Aorta (tissue), 5 donors: ENCODE measurements around the gene AKAP12. TPM values are rescaled to one million over a fixed set of nuclear protein-coding genes. Genes with fewer than 3 reads are reported as not detected.
"Not testable (repeated sequence)": the region's sequence is repeated elsewhere in the genome, so short reads cannot be mapped to it uniquely, and the experiment has no call there.

ENCODE experiments used
- ATAC-seq: fragments of 200-7000 bp; cut with Tn5 transposase; one replicate; pipeline ENCODE4 v1.9.1; 2022; ENCODE audit warnings: moderate library complexity; ENCODE audit not compliant: low FRiP score
- DNase-seq, 2 donors: peaks; one replicate each; pipeline ENCODE4 v3.0.0-alpha.2; 2020
- H3K27ac ChIP-seq, 2 donors: one replicate each; pipeline ENCODE4 v1.5.1; 2013; ENCODE audit warnings: low read length in 2 of 2, mild to moderate bottlenecking in 2 of 2, moderate library complexity in 2 of 2, control low read depth in 1 of 2, inconsistent platforms in 1 of 2, low read depth in 1 of 2
- H3K27me3 ChIP-seq, 2 donors: one replicate each; pipeline ENCODE4 v1.6.1; 2013; ENCODE audit warnings: control low read depth in 1 of 2, low read length in 1 of 2, mild to moderate bottlenecking in 1 of 2, moderate library complexity in 1 of 2; ENCODE audit not compliant: insufficient read depth in 2 of 2, control insufficient read depth in 1 of 2
- H3K36me3 ChIP-seq, 2 donors: one replicate each; pipeline ENCODE4 v1.6.1; 2013; ENCODE audit warnings: control low read depth in 1 of 2, low read length in 1 of 2, mild to moderate bottlenecking in 1 of 2; ENCODE audit not compliant: insufficient read depth in 2 of 2, control insufficient read depth in 1 of 2
- H3K4me1 ChIP-seq, 2 donors: one replicate each; pipeline ENCODE4 v1.6.1; 2013; ENCODE audit warnings: low read length in 2 of 2, control low read depth in 1 of 2, mild to moderate bottlenecking in 1 of 2, moderate library complexity in 1 of 2; ENCODE audit not compliant: insufficient read depth in 2 of 2, control insufficient read depth in 1 of 2
- H3K4me3 ChIP-seq, 2 donors: one replicate each; pipeline ENCODE4 v1.5.1; 2013; ENCODE audit warnings: low read length in 2 of 2, control low read depth in 1 of 2, mild to moderate bottlenecking in 1 of 2
- H3K9me3 ChIP-seq: one replicate; pipeline ENCODE4 v1.6.1; 2013; ENCODE audit warnings: mild to moderate bottlenecking, low read length; ENCODE audit not compliant: control insufficient read depth
- WGBS, 2 donors: extraction: QIAGEN DNeasy Blood & Tissue Kit; methylation state at CpG; one replicate each; pipeline ENCODE4 v1.1.7; 2013; 5-methylcytosine and 5-hydroxymethylcytosine counted together
- intact Hi-C, 2 donors: fragments of 100-400 bp; cut with DNase I; formaldehyde crosslinking; loops; one replicate each; pipeline versions ENCODE4 v1.14.2 to v1.15.0; 2022
- polyA plus RNA-seq, 2 donors: library from polyadenylated mRNA; stranded (reverse); fragments of 200-250 nt; gene quantifications; one replicate each; pipeline ENCODE4 v1.2.3, GENCODE V29; 2013
- total RNA-seq, 2 donors: library from RNA; stranded (reverse); fragmentation: NEBNext Ultra II Directional; extraction: Animal tissue kit (Norgen Biotek cat#: 25700); gene quantifications; one replicate each; pipeline ENCODE4 v1.2.1, GENCODE V29; 2021
- donor health status: healthy with polysubstance abuse.
- donor health status: Bipolar disorder and iron deficiency.
- donor health status: DM: no; HTN: no; CAD: no.
- donor health status: DM: no; HTN: no; CAD: no.
- donor health status: DM: yes; HTN: yes; CAD: no.

Gene AKAP12
- total and polyA plus RNA-seq, 4 donors, result 19.2 to 101 (median 73.5) TPM

DNA sequence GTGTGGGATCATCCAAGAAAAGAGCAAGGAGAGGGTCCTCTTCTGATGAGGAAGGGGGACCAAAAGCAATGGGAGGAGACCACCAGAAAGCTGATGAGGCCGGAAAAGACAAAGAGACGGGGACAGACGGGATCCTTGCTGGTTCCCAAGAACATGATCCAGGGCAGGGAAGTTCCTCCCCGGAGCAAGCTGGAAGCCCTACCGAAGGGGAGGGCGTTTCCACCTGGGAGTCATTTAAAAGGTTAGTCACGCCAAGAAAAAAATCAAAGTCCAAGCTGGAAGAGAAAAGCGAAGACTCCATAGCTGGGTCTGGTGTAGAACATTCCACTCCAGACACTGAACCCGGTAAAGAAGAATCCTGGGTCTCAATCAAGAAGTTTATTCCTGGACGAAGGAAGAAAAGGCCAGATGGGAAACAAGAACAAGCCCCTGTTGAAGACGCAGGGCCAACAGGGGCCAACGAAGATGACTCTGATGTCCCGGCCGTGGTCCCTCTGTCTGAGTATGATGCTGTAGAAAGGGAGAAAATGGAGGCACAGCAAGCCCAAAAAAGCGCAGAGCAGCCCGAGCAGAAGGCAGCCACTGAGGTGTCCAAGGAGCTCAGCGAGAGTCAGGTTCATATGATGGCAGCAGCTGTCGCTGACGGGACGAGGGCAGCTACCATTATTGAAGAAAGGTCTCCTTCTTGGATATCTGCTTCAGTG lies 110.8 kb downstream of the AKAP12 start:
- no peaks in the 10 kb centered on the region for H3K9me3 ChIP-seq
- no peak for ATAC-seq
- no peak for DNase-seq
- H3K4me3 ChIP-seq, result no peak overlapping the region
- no peaks in the 10 kb centered on the region for H3K4me1 ChIP-seq
- no peak overlapping the region for H3K27ac ChIP-seq
- WGBS, 2 donors, result 96% methylated on average over 20 of the region's 20 CpGs
- peaks cover 0 to 3% of the 10 kb centered on the region in 2 donors for H3K36me3 ChIP-seq
- H3K27me3 ChIP-seq, result no peaks in the 10 kb centered on the region
- intact Hi-C loops, result no loop called here

DNA sequence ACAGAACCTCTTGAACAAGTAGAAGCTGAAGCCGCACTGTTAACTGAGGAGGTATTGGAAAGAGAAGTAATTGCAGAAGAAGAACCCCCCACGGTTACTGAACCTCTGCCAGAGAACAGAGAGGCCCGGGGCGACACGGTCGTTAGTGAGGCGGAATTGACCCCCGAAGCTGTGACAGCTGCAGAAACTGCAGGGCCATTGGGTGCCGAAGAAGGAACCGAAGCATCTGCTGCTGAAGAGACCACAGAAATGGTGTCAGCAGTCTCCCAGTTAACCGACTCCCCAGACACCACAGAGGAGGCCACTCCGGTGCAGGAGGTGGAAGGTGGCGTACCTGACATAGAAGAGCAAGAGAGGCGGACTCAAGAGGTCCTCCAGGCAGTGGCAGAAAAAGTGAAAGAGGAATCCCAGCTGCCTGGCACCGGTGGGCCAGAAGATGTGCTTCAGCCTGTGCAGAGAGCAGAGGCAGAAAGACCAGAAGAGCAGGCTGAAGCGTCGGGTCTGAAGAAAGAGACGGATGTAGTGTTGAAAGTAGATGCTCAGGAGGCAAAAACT lies 111.5 kb downstream of the AKAP12 start:
- no peak overlapping the region for H3K4me3 ChIP-seq
- no peak for DNase-seq
- ATAC-seq, result no peak
- 95% methylated on average over 18 of the region's 18 CpGs for WGBS, 2 donors
- intact Hi-C loops, result no loop called here
- H3K4me1 ChIP-seq, result no peaks in the 10 kb centered on the region
- no peaks in the 10 kb centered on the region for H3K9me3 ChIP-seq
- no peaks in the 10 kb centered on the region for H3K27me3 ChIP-seq
- no peak overlapping the region for H3K27ac ChIP-seq
- H3K36me3 ChIP-seq, result peaks cover 0 to 3% of the 10 kb centered on the region in 2 donors

DNA sequence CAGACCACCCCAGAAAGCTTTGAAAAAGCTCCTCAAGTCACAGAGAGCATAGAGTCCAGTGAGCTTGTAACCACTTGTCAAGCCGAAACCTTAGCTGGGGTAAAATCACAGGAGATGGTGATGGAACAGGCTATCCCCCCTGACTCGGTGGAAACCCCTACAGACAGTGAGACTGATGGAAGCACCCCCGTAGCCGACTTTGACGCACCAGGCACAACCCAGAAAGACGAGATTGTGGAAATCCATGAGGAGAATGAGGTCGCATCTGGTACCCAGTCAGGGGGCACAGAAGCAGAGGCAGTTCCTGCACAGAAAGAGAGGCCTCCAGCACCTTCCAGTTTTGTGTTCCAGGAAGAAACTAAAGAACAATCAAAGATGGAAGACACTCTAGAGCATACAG lies 112.0 kb downstream of the AKAP12 start:
- Histone ChIP-seq H3K9me3 (no peaks in the 10 kb centered on the region), H3K4me1 (no peaks in the 10 kb centered on the region), H3K27ac (no peak overlapping the region), H3K27me3 (no peaks in the 10 kb centered on the region), H3K36me3 (peaks cover 0 to 3% of the 10 kb centered on the region in 2 donors), H3K4me3 (no peak overlapping the region)
- WGBS, 2 donors, result 93 to 94% methylated on average over 7 of the region's 7 CpGs
- ATAC-seq (no peak), DNase-seq (no peak)
- intact Hi-C loops, result no loop called here

- Histone ChIP-seq H3K4me1 (no peaks in the 10 kb centered on the region), H3K27me3 (no peaks in the 10 kb centered on the region), H3K36me3 (peaks cover 0 to 3% of the 10 kb centered on the region in 2 donors), H3K9me3 (no peaks in the 10 kb centered on the region), H3K27ac (no peak overlapping the region), H3K4me3 (no peak overlapping the region)
- no peak for DNase-seq
- no peak for ATAC-seq
- WGBS, 2 donors, result 89 to 90% methylated on average over 19 of the region's 19 CpGs
- intact Hi-C loops, result no loop called here
Measured at GRCh38 chr6:151352410-151353396, 112.9 kb downstream of the AKAP12 start.

GRCh38 chr6:151353795-151354194 lies 114.0 kb downstream of the AKAP12 start:
- WGBS, 2 donors, result 93% methylated on average over 10 of the region's 10 CpGs
- H3K27me3 ChIP-seq, result no peaks in the 10 kb centered on the region
- H3K9me3 ChIP-seq, result no peaks in the 10 kb centered on the region
- intact Hi-C loops, result no loop called here
- ATAC-seq (no peak), DNase-seq (no peak)
- no peak overlapping the region for H3K4me3 ChIP-seq
- H3K36me3 ChIP-seq, result peaks cover 0 to 3% of the 10 kb centered on the region in 2 donors
- no peak overlapping the region for H3K27ac ChIP-seq
- no peaks in the 10 kb centered on the region for H3K4me1 ChIP-seq

DNA sequence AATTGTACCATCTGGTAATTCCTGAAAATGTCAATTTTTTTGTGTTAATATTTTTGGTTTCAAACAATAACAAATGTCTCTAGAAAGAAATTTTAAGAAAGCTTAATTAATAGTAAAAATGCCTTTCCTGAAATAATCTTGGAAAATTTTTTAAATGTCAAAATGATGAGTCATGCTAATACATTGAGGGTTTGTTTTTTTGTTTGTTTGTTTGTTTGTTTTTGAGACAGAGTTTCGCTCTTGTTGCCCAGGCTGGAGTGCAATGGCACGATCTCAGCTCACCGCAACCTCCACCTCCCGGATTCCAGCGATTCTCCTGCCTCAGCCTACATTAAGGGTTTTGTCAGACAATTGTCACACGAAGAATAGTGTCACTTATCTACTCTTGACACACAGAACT lies 117.2 kb downstream of the AKAP12 start:
- ATAC-seq, DNase-seq, H3K9me3 ChIP-seq, H3K4me1 ChIP-seq, H3K27ac ChIP-seq, H3K36me3 ChIP-seq, intact Hi-C loops, H3K4me3 ChIP-seq, H3K27me3 ChIP-seq: not testable (repeated sequence)
- WGBS, 2 donors, result 79 to 83% methylated on average over 6 of the region's 6 CpGs

DNA sequence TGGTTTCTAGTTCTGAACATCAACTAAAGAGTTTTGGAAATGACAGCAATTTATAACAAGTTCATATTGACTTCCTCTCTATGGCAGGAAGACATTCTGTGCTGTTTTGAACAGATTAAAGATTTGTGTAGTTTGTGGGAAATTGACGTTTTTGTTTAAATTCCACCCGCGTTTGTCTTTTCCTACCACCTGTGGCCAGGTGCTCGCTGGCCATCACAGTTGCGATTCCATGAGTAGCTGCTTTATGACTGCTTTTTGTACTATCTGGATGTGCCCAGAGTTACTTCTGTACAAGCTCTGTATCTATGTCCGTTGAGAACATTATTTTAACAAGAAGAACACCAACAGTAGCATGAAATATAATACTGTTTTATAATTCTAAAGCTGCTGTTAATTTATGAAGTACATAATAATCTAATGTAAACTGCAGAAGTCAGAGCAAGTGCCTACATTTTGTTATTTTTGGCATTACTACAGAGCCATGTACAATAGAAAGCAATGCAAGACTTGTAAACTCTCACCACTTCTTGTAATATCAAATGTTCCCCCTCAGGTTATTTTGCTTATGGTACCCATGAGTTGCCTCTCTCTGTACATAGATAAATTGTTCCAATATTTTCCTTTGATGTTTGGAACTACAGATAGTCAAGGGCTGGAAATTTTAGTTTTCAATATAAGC lies 118.1 kb downstream of the AKAP12 start:
- Histone ChIP-seq H3K36me3 (peaks cover 0 to 4% of the 10 kb centered on the region in 2 donors), H3K4me3 (no peak overlapping the region), H3K9me3 (no peaks in the 10 kb centered on the region), H3K27me3 (no peaks in the 10 kb centered on the region), H3K4me1 (no peaks in the 10 kb centered on the region), H3K27ac (no peak overlapping the region)
- intact Hi-C loops, result no loop called here
- ATAC-seq (no peak), DNase-seq (no peak)
- 74 to 82% methylated on average over 6 of the region's 6 CpGs for WGBS, 2 donors

DNA sequence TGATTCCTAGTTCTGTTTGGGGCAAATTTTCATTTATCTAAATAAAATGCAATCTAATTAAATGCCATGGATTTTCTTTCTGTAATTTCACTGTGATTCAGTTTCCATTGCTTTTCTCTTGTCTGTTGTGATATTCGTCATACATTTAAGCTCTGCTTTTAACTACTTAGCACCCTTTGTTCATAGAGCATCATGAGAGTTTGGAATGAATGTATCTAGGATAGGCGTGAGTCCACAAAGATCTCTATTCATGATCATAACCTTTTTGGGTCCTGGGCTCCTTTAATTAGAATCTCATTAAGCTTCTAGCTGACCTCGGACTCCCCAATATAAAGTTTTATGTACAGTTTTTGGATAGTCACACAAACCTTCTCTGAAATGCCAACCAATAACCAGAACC lies 118.7 kb downstream of the AKAP12 start:
- Histone ChIP-seq H3K9me3 (no peaks in the 10 kb centered on the region), H3K27ac (no peak overlapping the region), H3K4me1 (no peaks in the 10 kb centered on the region), H3K36me3 (peaks cover 0 to 4% of the 10 kb centered on the region in 2 donors), H3K27me3 (no peaks in the 10 kb centered on the region), H3K4me3 (no peak overlapping the region)
- WGBS, 2 donors, result 92 to 94% methylated on average over 3 of the region's 3 CpGs
- intact Hi-C loops, result no loop called here
- ATAC-seq (no peak), DNase-seq (no peak)
